ENCODE measurements around the gene CRTAC1.

CRTAC1 gene

DNA sequence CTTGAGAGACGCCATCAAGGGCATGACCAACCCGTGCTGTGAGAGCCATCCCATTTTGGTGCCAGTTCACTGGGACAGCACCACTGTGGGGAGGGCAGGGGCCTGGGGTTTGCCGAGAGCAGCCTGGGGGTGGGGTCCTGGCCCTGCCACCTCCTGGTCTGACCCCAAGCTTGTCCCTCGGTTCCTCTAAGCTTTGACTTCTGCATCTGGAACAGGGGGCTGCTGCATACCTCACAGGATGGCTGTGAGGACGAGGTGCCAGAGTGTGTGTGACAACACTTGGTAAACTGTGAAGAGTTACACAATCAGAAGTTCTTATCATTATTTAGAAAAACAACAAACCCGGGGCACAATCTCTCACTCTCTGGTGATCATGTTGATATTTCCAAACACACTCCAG, 89.9 kb downstream of the CRTAC1 start:
- H3K36me3 Mint-ChIP-seq (ENCODE audit: insufficient read depth) = no peaks in the 10 kb centered on the region
- DNase-seq (no peak), ATAC-seq (replicated peaks) (no peak)
- H3K4me1 Mint-ChIP-seq (ENCODE audit: low read depth in 2 of 2) = peaks cover 0 to 2% of the 10 kb centered on the region in 2 donors
- H3K27me3 Mint-ChIP-seq = peaks cover 42 to 57% of the 10 kb centered on the region in 2 donors
- no peak overlapping the region for H3K4me3 Mint-ChIP-seq
- no peaks in the 10 kb centered on the region for H3K9me3 Mint-ChIP-seq
- no peak overlapping the region for H3K27ac Mint-ChIP-seq

DNA sequence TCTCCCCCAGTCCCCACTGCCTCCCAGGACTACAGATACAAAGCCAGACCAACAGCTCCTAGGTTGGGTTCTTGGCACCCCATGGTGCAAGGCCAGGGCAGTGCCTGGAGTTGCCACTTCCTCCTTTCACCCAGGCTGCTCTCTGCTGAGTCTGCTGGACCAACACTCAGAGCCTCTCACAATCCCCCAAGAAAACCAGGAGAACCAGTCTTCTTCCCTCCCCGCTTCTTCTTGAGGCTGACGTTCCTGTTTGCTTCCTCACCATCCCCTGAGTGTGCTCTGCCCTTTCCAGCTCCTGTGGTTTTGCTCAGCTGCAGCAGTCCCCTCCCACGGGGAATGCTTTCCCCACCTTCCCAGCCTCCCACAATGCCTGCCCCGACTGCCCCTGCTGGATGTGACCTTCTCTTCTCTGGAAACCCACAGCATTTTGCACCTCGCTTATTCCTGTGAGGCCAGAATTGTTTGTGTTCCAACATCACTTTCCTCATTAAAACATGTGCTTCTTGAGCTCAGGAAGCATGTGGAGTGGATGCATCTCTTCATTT, 90.9 kb downstream of the CRTAC1 start:
- Mint-ChIP-seq H3K27ac (no peak overlapping the region), H3K4me1 (ENCODE audit: low read depth in 2 of 2) (peaks cover 0 to 2% of the 10 kb centered on the region in 2 donors), H3K9me3 (no peaks in the 10 kb centered on the region), H3K4me3 (no peak overlapping the region), H3K27me3 (peaks cover 39 to 51% of the 10 kb centered on the region in 2 donors), H3K36me3 (ENCODE audit: insufficient read depth) (no peaks in the 10 kb centered on the region)
- DNase-seq (no peak), ATAC-seq (replicated peaks) (no peak)

DNA sequence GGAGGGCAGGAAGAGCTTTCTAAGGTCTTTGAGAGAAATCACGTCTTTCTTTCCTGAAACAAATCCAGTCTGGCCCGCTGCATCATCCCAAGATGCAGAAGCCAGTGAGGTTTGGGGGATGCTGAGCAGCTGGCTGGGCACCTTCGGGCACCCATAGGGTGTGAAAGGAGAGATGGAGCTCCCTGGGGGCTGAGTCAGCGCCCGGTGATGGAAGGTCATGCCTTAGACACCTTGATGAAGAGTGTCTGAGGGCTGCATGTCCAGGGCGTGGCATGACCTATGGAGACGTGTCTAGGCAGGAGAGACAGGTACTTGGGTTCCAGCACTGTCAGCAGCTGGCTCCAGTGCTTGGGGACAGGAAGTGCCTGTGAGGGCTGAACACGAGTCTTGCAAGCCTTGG, 92.5 kb downstream of the CRTAC1 start:
- no peak for DNase-seq
- Mint-ChIP-seq H3K4me1 (ENCODE audit: low read depth in 2 of 2) (peaks cover 0 to 2% of the 10 kb centered on the region in 2 donors), H3K9me3 (no peaks in the 10 kb centered on the region), H3K36me3 (ENCODE audit: insufficient read depth) (no peaks in the 10 kb centered on the region), H3K27ac (no peak overlapping the region), H3K4me3 (no peak overlapping the region), H3K27me3 (peaks cover 39 to 59% of the 10 kb centered on the region in 2 donors)
- ATAC-seq (replicated peaks) = no peak

DNA sequence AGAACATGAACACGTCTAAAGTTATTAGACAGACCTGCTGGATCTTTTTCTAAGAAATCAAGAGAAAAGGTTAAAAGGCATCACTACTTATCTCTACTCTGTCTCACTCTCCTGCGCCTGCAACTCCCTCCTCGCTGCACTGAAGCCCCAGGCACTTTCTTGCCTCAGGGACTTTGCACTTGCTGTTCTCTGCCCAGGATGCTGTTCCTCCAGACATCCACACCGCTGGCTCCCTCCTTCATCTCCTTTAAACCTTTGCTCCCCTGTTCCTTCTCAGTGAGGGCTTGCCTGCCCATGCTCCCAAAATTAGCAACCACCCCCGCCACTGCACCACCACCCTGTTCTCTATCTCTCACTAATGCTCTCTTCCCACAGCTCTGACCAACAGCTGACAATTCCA, 93.4 kb downstream of the CRTAC1 start:
- H3K27ac Mint-ChIP-seq = no peak overlapping the region
- H3K27me3 Mint-ChIP-seq = peaks cover 36 to 65% of the 10 kb centered on the region in 2 donors
- ATAC-seq (replicated peaks) = no peak

DNA sequence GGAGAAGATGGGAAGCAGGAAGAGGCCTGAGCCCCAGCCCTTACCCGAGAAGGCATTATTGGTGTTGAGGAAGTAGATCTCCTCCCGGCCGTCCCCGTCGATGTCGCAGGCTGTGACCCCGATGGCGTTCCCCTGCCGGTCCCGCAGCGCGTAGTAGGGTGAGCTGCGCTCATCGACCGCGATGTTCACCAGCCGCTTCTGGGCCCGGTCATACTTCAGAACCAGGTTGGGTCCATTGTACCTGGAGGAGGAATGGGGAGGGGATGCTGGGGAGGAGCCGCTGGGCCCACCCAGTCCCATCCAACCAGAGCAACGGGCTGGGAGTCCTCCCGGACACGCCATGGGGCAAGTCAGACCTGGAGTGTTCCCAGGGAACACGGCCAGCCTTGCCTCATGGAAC, 94.3 kb downstream of the CRTAC1 start:
- no peaks in the 10 kb centered on the region for H3K9me3 Mint-ChIP-seq
- peaks cover 0 to 2% of the 10 kb centered on the region in 2 donors for H3K4me1 Mint-ChIP-seq (ENCODE audit: low read depth in 2 of 2)
- H3K27me3 Mint-ChIP-seq = peaks cover 27 to 56% of the 10 kb centered on the region in 2 donors
- no peak overlapping the region for H3K4me3 Mint-ChIP-seq
- H3K27ac Mint-ChIP-seq = no peak overlapping the region
- DNase-seq (no peak), ATAC-seq (replicated peaks) (no peak)
- H3K36me3 Mint-ChIP-seq (ENCODE audit: insufficient read depth) = no peaks in the 10 kb centered on the region

More for the DNA sequence above, 93.4 kb downstream of the CRTAC1 start:
- Mint-ChIP-seq H3K4me1 (ENCODE audit: low read depth in 2 of 2) (peaks cover 0 to 2% of the 10 kb centered on the region in 2 donors), H3K9me3 (no peaks in the 10 kb centered on the region), H3K4me3 (no peak overlapping the region), H3K36me3 (ENCODE audit: insufficient read depth) (no peaks in the 10 kb centered on the region)
- no peak for DNase-seq

DNA sequence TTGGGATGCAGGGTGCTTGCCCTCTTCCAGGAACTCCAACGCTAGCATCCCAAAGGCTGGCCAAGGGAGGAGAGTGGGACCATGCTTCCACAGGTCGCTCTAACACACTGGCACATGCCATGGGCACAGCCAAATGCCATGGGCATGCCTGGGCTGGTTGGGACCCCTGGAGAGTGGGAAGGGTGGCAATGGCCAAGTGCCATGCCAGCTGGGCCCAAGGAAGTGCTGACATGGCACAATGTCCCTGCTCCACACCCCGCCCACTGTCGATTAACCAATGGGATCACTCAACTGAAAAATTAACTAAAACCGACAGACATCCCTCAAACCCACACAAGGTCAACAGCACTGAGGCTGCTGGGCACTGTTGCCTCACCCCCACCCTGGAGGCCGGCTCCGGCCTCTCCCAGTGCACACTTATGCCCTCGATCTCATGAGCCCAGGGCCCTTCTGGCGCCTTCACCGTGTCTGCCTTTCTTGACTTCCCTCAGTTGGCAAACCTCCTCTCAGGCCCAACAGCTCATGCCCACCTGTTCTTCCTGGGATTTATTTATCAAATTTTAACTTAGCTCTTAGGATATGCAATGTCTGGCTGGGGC, 97.4 kb downstream of the CRTAC1 start:
- Mint-ChIP-seq H3K27ac (no peak overlapping the region), H3K4me3 (no peak overlapping the region), H3K4me1 (ENCODE audit: low read depth in 2 of 2) (no peaks in the 10 kb centered on the region), H3K27me3 (peaks cover 22 to 55% of the 10 kb centered on the region in 2 donors), H3K36me3 (ENCODE audit: insufficient read depth) (no peaks in the 10 kb centered on the region), H3K9me3 (no peaks in the 10 kb centered on the region)
- no peak for DNase-seq
- no peak for ATAC-seq (replicated peaks)

DNA sequence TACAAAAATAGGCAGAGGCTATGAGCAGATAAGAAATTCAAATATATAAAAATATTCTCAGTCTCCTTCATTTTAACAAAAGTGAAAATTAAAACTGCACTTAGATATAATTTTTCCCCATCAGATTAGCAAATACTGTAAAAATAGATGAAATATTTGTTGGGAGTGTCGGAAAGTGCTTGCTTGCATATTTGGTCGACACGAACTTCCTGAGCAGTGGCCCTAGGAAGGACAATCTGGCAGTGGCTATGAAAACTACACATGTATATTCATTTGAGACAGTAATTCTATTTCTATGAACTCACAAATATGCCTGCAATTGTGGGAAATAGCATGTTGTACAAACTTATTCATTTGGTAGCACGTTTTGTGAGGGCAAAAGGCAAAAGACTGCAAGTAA, 99.4 kb downstream of the CRTAC1 start:
- Mint-ChIP-seq H3K4me3 (no peak overlapping the region), H3K4me1 (ENCODE audit: low read depth in 2 of 2) (peaks cover 0 to 3% of the 10 kb centered on the region in 2 donors), H3K9me3 (no peaks in the 10 kb centered on the region), H3K27me3 (peaks cover 24 to 54% of the 10 kb centered on the region in 2 donors), H3K36me3 (ENCODE audit: insufficient read depth) (no peaks in the 10 kb centered on the region), H3K27ac (no peak overlapping the region)
- DNase-seq (no peak), ATAC-seq (replicated peaks) (no peak)

DNA sequence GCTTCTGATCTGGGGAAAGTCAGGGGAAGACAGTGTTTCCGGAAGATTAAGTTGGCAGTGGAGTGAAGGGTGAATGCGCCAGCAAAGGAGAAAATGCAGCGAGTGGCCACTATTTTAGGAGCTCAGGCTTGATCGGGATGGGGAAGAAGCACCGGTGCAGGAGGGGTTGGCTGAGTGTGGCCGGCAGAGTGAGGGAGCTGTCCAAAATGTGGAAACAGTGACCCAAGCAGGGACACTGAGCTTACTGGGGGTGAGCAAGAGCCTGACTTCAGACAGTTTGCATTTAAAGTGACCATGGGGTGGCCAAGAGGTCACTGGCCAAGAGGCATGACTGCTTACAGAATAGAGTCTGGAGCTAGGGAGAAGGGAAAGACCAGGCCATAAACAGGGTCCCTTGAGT, 101.5 kb downstream of the CRTAC1 start:
- H3K27me3 Mint-ChIP-seq = peaks cover 37 to 67% of the 10 kb centered on the region in 2 donors
- no peaks in the 10 kb centered on the region for H3K9me3 Mint-ChIP-seq
- ATAC-seq (replicated peaks) (no peak), DNase-seq (no peak)
- H3K36me3 Mint-ChIP-seq (ENCODE audit: insufficient read depth) = no peaks in the 10 kb centered on the region
- peaks cover 0 to 3% of the 10 kb centered on the region in 2 donors for H3K4me1 Mint-ChIP-seq (ENCODE audit: low read depth in 2 of 2)
- H3K4me3 Mint-ChIP-seq = no peak overlapping the region
- H3K27ac Mint-ChIP-seq = no peak overlapping the region

DNA sequence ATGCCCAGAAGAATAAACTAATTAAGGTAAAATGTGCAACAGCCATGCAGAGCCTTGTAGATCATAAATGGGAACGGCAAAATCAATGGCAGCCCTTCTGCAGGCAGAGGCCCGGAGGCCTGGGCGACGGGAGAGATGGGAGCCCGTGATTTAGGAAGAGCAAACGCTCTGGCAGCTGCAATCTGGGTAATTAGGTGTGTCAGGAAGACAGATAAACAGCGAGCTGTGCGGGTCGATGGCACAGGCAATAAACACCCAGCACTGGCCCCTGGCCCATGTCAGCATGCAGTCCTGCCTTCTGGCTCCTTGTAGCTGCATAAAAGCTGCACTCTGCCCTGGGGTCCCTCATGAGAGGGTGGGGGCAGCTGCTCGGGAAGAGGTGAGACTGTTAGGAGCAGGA, 102.8 kb downstream of the CRTAC1 start:
- H3K9me3 Mint-ChIP-seq = no peaks in the 10 kb centered on the region
- H3K4me1 Mint-ChIP-seq (ENCODE audit: low read depth in 2 of 2) = peaks cover 0 to 3% of the 10 kb centered on the region in 2 donors
- H3K27ac Mint-ChIP-seq = no peak overlapping the region
- no peak overlapping the region for H3K4me3 Mint-ChIP-seq
- DNase-seq = no peak
- ATAC-seq (replicated peaks) = no peak
- H3K27me3 Mint-ChIP-seq = peaks cover 43 to 69% of the 10 kb centered on the region in 2 donors
- no peaks in the 10 kb centered on the region for H3K36me3 Mint-ChIP-seq (ENCODE audit: insufficient read depth)

DNA sequence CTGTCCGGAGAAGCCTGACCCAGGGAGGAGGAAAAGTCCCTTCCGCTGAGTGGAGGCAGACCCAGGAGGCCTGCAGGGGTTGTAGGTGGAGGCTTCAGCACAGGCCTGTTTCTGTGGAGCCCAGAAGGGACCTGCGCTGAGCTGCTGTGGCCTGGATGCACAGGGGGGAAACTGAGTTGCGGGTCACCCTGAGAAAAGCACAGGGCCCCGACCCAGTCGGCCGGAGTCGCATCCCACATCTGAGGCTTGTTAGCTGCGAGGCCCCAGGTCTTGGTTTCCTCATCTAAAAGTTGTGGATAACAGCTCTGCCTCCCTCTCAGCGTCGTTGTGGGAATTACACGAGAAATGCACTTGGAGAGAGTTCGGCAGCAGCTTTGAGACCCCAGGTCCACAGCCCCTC, 104.4 kb downstream of the CRTAC1 start:
- H3K27me3 Mint-ChIP-seq = peaks cover 50 to 65% of the 10 kb centered on the region in 2 donors
- no peak overlapping the region for H3K27ac Mint-ChIP-seq
- ATAC-seq (replicated peaks) (no peak), DNase-seq (no peak)
- no peaks in the 10 kb centered on the region for H3K9me3 Mint-ChIP-seq
- H3K36me3 Mint-ChIP-seq (ENCODE audit: insufficient read depth) = no peaks in the 10 kb centered on the region
- peaks cover 0 to 3% of the 10 kb centered on the region in 2 donors for H3K4me1 Mint-ChIP-seq (ENCODE audit: low read depth in 2 of 2)
- no peak overlapping the region for H3K4me3 Mint-ChIP-seq

DNA sequence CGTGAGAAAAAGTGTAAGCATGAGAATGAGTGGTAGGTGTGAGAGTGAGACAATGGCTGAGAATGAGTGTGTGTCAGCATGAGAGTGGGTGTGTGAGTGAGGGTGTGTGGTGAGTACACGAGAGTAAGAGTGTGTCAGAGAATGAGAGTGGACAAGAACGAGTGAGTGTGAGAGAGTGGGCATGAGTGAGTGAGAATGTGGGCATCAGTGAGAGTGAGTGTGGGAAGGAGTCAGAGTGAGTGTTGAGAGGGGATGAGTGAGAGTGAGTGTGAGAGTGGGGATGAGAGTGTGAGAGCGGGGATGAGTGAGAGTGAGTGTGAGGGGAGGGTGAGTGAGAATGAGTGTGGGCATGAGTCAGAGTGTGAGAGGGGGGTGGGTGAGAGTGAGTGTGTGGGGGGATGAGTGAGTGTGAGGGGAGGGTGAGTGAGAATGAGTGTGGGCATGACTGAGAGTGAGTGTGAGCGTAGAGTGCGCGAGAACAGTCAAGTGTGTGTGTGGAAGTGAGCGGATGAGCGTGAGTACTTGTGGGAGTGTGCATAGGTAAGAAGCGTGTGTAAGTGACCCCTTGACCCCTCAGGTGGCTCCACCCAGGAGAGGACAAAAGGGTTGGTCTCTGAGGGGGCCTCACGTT, 105.0 kb downstream of the CRTAC1 start:
- no peak for DNase-seq
- Mint-ChIP-seq H3K9me3 (no peaks in the 10 kb centered on the region), H3K36me3 (ENCODE audit: insufficient read depth) (no peaks in the 10 kb centered on the region), H3K27ac (no peak overlapping the region), H3K4me1 (ENCODE audit: low read depth in 2 of 2) (peaks cover 0 to 3% of the 10 kb centered on the region in 2 donors), H3K27me3 (peaks cover 56 to 69% of the 10 kb centered on the region in 2 donors), H3K4me3 (no peak overlapping the region)
- no peak for ATAC-seq (replicated peaks)

DNA sequence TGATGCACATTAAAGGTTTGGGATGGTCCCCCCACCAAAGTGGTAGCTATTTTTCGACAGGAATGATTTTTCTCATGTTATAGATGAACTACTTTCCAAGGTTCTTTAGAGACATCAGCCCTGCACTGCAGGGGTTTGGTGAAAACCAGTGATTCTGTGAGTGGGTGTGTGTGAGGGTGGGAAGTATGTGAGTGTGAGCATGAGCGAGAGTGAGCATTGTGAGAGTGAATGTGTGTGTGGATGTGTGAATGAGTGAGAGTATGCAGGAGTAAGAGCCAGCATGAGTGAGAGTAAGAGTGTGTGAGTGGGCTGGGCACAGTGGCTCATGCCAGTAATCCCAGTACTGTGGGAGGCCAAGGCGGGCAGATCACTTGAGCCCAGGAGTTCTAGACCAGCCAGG, 105.7 kb downstream of the CRTAC1 start:
- Mint-ChIP-seq H3K9me3 (no peaks in the 10 kb centered on the region), H3K4me3 (no peak overlapping the region), H3K27me3 (peaks cover 57 to 69% of the 10 kb centered on the region in 2 donors), H3K27ac (no peak overlapping the region), H3K36me3 (ENCODE audit: insufficient read depth) (no peaks in the 10 kb centered on the region), H3K4me1 (ENCODE audit: low read depth in 2 of 2) (peaks cover 0 to 3% of the 10 kb centered on the region in 2 donors)
- ATAC-seq (replicated peaks) (no peak), DNase-seq (no peak)

DNA sequence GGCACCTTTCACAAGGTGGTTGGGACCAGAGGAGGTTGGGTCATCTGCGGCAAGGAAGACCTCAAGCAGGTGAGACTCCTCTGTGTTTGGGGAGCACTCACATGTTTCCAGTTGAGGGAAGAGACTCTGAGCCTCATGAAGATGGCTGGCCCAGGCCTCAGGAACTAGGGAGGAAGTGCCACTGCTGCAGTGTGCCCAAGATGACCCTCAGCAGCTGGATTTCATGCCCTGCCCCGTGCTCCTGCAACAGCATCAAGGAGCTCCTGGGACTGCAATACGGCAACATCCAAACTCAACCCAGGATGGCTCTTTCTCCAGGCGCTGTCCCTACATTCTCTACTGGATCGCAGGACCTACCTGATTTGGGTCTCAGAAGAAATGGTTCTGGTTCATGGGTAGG, 106.9 kb downstream of the CRTAC1 start:
- Mint-ChIP-seq H3K9me3 (no peaks in the 10 kb centered on the region), H3K4me1 (ENCODE audit: low read depth in 2 of 2) (peaks cover 0 to 7% of the 10 kb centered on the region in 2 donors), H3K36me3 (ENCODE audit: insufficient read depth) (no peaks in the 10 kb centered on the region), H3K27me3 (peaks cover 54 to 60% of the 10 kb centered on the region in 2 donors), H3K4me3 (no peak overlapping the region), H3K27ac (no peak overlapping the region)
- DNase-seq (no peak), ATAC-seq (replicated peaks) (no peak)

DNA sequence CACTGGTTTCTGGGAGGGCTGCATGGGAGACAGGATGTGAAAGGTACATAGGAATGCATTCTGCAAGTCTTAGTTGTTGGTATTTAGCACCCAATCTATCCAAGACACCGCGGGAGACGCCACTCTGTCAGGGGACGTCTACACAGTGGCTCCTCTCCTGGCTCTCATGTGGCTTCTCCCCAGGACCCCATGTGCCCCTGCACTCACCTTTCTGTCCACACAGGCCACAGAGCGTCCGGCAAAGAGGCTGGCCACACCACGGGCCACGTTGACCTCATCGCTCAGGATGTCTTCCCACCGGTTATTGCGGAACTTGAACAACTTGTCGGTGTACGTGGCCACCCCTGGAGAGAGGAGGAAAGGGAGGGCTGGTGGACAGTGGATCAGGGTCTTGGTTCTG, 107.4 kb downstream of the CRTAC1 start:
- no peak for DNase-seq
- H3K4me3 Mint-ChIP-seq = no peak overlapping the region
- H3K27ac Mint-ChIP-seq = no peak overlapping the region
- ATAC-seq (replicated peaks) = no peak
- no peaks in the 10 kb centered on the region for H3K36me3 Mint-ChIP-seq (ENCODE audit: insufficient read depth)
- H3K4me1 Mint-ChIP-seq (ENCODE audit: low read depth in 2 of 2) = peaks cover 0 to 7% of the 10 kb centered on the region in 2 donors
- H3K9me3 Mint-ChIP-seq = no peaks in the 10 kb centered on the region
- peaks cover 55 to 60% of the 10 kb centered on the region in 2 donors for H3K27me3 Mint-ChIP-seq
